MCF 10A (cell line): Measurements from ENCODE around the gene TBXAS1. TPM values are rescaled to one million over a fixed set of nuclear protein-coding genes. Genes with fewer than 3 reads are reported as not detected.

Experiments used
- BruUV-seq: library from RNA; stranded (reverse); fragments of 400-500 nt; replicated peaks from 2 replicates; lab custom pipeline; 2021; lab: Mats Ljungman, UMichigan
- CTCF ChIA-PET: fragments of 300-600 bp; sonication (Branson Sonifier 250); formaldehyde crosslinking; extraction: SDS; loops from one replicate; lab custom pipeline; 2021; ENCODE audit warnings: antibody characterized with exemption, inconsistent platforms; lab: Yijun Ruan, JAX
- POLR2A ChIA-PET: fragments of 300-600, 350-650 bp; sonication (Branson Sonifier 250); formaldehyde crosslinking; extraction: SDS; loops from one replicate; lab custom pipeline; 2020; ENCODE audit warnings: antibody characterized with exemption, inconsistent platforms; lab: Yijun Ruan, JAX
- DNase-seq: peaks from one replicate; pipeline ENCODE4 v3.0.0-alpha.2; 2018; ENCODE audit not compliant: unreplicated experiment
- H3K27ac Mint-ChIP-seq: one replicate; pipeline ENCODE4 v1.8.0; 2022; ENCODE audit warnings: mild to moderate bottlenecking, low read depth, mixed read lengths; ENCODE audit not compliant: unreplicated experiment
- H3K27me3 Mint-ChIP-seq: one replicate; pipeline ENCODE4 v1.8.0; 2022; ENCODE audit warnings: mixed read lengths; ENCODE audit not compliant: insufficient read depth, unreplicated experiment
- H3K36me3 Mint-ChIP-seq: one replicate; pipeline ENCODE4 v1.8.0; 2022; ENCODE audit warnings: mild to moderate bottlenecking, moderate library complexity, mixed read lengths; ENCODE audit not compliant: insufficient read depth, unreplicated experiment
- H3K4me1 Mint-ChIP-seq: one replicate; pipeline ENCODE4 v1.8.0; 2022; ENCODE audit warnings: mixed read lengths; ENCODE audit not compliant: insufficient read depth, unreplicated experiment
- H3K4me3 Mint-ChIP-seq: one replicate; pipeline ENCODE4 v1.8.0; 2022; ENCODE audit warnings: mild to moderate bottlenecking, moderate library complexity, mixed read lengths; ENCODE audit not compliant: unreplicated experiment
- H3K9me3 Mint-ChIP-seq: one replicate; pipeline ENCODE4 v1.8.0; 2022; ENCODE audit warnings: mixed read lengths; ENCODE audit not compliant: unreplicated experiment
- intact Hi-C: fragments of 100-400 bp; cut with micrococcal nuclease; formaldehyde crosslinking; loops from 2 replicates; pipeline ENCODE4 v1.14.1; 2022
- total RNA-seq: library from RNA; stranded (reverse); gene quantifications from 2 replicates; pipeline ENCODE4 v1.2.3, GENCODE V29; 2022
- TF ChIP-seq, protein P1 (sequence below): fragments of 200-600 bp; IDR thresholded peaks from one replicate; pipeline ENCODE4 v1.8.0; 2022; ENCODE audit warnings: antibody characterized with exemption, mild to moderate bottlenecking; ENCODE audit not compliant: unreplicated experiment

Gene TBXAS1
- total RNA-seq, 1 experiment from 2014 or later: 1.5 TPM

DNA sequence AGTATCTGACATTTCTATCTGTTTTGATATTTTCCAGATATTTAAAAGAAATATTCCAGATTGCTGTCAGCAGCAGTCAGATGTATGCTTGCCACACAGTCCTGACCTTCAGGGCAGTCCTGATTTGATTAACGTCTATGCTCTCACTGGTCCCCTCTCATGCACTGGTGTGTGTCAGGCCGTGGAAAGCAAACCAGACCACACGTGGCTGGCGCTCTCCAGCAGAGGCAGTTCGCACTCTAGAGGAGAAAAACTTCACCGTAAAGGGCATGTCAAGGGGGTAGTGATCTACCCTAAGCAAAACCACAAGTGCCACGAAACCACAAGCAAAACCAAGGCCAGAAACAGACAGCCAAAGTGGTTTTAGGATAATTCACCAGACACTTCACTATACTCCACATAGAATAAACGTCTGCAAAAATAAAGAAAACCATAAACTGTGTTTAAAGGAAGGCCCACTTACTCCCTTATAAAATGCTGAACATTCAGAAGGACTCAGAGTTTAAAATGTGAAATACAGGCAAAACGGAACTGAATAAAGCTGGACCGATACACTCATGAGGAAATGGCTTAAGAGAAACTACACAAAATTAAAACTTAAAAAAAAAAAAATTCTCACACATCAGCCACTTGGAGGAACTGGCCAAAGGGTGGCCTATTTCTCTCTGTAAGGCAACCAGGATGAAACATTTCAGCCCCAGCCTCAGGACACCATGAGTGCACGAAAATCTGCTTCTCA is 207.3 kb downstream of the TBXAS1 start:
- no peak for DNase-seq
- intact Hi-C loops: no loop called here
- no TSS peak for BruUV-seq
- no peak overlapping the region for H3K4me3 Mint-ChIP-seq
- TF ChIP-seq, protein P1, sequence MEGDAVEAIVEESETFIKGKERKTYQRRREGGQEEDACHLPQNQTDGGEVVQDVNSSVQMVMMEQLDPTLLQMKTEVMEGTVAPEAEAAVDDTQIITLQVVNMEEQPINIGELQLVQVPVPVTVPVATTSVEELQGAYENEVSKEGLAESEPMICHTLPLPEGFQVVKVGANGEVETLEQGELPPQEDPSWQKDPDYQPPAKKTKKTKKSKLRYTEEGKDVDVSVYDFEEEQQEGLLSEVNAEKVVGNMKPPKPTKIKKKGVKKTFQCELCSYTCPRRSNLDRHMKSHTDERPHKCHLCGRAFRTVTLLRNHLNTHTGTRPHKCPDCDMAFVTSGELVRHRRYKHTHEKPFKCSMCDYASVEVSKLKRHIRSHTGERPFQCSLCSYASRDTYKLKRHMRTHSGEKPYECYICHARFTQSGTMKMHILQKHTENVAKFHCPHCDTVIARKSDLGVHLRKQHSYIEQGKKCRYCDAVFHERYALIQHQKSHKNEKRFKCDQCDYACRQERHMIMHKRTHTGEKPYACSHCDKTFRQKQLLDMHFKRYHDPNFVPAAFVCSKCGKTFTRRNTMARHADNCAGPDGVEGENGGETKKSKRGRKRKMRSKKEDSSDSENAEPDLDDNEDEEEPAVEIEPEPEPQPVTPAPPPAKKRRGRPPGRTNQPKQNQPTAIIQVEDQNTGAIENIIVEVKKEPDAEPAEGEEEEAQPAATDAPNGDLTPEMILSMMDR: no peak
- H3K27me3 Mint-ChIP-seq: no peaks in the 10 kb centered on the region
- ChIA-PET CTCF (no interaction called here), POLR2A (no interaction called here)
- peaks cover 19% of the 10 kb centered on the region for H3K36me3 Mint-ChIP-seq
- no peaks in the 10 kb centered on the region for H3K9me3 Mint-ChIP-seq
- no peak overlapping the region for H3K27ac Mint-ChIP-seq
- peaks cover 19% of the 10 kb centered on the region for H3K4me1 Mint-ChIP-seq

DNA sequence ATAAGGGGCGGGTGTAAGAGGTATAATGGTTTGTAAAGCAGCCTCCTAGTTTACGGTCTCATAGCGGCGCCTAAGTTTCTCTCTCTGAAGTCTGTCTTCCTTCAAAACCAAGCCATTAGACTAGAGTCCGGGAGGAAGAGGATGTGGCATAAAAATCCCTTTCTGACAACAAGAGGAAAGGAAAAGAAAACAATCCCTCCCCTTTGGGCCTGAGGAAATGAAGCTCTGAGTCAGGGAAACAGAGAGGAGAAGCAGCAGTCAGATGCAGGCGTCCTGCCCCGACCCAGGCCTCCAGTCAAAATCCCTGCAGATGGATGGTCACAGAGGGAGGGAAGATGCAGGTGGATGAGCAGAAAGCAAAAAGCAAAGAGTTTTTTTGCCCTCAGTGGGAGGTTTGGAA is 210.0 kb downstream of the TBXAS1 start:
- TF ChIP-seq, protein P1: no peak
- no peak for DNase-seq
- H3K4me3 Mint-ChIP-seq: no peak overlapping the region
- no peaks in the 10 kb centered on the region for H3K9me3 Mint-ChIP-seq
- CTCF ChIA-PET: no interaction called here
- peaks cover 34% of the 10 kb centered on the region for H3K36me3 Mint-ChIP-seq
- POLR2A ChIA-PET: no interaction called here
- H3K27me3 Mint-ChIP-seq: no peaks in the 10 kb centered on the region
- BruUV-seq: no TSS peak
- no peak overlapping the region for H3K27ac Mint-ChIP-seq
- H3K4me1 Mint-ChIP-seq: peaks cover 6% of the 10 kb centered on the region
- intact Hi-C loops: no loop called here

DNA sequence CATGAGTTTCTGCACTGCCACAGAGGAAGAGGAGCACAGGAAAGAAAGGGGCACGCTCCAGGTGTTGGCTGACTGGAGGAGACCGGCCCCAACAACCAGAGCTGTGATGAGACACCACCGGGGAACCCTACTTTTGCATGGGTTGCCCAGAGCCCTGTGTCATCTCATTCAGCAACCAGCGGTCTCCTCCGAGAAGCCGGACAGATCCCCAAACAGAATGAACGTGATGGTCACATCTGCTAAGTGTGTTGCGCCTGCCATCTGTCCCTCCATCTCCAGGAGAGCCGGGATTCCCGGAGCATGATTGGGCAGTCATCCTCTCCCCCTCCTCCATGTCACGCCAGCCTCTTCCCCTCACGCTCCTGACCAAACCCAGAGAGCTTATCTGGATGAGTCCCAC is 210.8 kb downstream of the TBXAS1 start:
- H3K27ac Mint-ChIP-seq: no peak overlapping the region
- ChIA-PET POLR2A (no interaction called here), CTCF (interaction anchor here (0.6 to 1.1 kb wide), 2 partner anchors 421 to 683 kb away, joined by 3 to 4 read pairs; no protein-coding TSS in a partner anchor)
- TF ChIP-seq, protein P1: no peak
- DNase-seq: no peak
- intact Hi-C loops: no loop called here
- H3K36me3 Mint-ChIP-seq: peaks cover 34% of the 10 kb centered on the region
- peaks cover 6% of the 10 kb centered on the region for H3K4me1 Mint-ChIP-seq
- H3K27me3 Mint-ChIP-seq: no peaks in the 10 kb centered on the region
- no TSS peak for BruUV-seq
- H3K4me3 Mint-ChIP-seq: no peak overlapping the region
- no peaks in the 10 kb centered on the region for H3K9me3 Mint-ChIP-seq

DNA sequence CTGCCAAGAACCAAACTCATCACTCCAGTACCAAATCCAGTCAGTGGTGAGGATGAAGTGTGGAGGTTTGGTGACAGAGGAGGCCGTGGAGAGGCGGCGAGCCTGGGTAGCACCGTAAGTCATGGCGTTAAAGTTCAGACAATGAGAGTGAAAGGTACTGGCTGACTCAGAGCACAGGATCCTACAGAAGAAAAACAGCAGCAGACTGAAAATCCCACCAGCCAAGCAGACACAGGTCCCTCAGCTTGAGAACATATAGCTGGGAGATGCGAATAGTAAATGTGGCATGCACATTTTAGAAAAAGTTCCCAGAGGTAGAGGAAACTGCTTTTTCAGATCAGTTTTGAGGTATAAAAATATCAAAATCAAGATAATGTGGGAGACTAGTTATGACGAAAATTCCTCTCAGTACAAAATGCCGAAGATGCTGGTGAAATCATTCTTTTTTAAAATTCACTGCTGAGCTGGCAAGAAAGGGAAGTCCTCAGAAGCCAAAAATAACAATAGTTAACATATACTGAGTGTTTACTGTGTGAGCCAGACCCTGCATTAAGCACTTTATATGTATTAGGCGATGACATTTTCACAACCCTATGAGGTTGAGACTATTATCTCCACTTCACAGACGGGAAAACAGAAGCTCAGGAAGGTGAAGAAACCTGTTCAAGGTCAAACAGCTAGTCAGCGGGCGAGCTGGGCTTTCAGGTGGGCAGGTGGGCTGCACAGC is 212.8 kb downstream of the TBXAS1 start:
- H3K9me3 Mint-ChIP-seq: no peaks in the 10 kb centered on the region
- DNase-seq: peak; percentile 20
- intact Hi-C loops: no loop called here
- no peak overlapping the region for H3K4me3 Mint-ChIP-seq
- no peak overlapping the region for H3K27ac Mint-ChIP-seq
- H3K27me3 Mint-ChIP-seq: no peaks in the 10 kb centered on the region
- ChIA-PET POLR2A (interaction anchor here (1.0 kb wide), 1 partner anchor 22 kb away, joined by 3 read pairs; no protein-coding TSS in a partner anchor), CTCF (interaction anchor here (0.6 to 1.4 kb wide), 2 partner anchors 8 to 92 kb away, joined by 3 to 4 read pairs; no protein-coding TSS in a partner anchor)
- TF ChIP-seq, protein P1: no peak
- BruUV-seq: no TSS peak
- H3K36me3 Mint-ChIP-seq: peaks cover 51% of the 10 kb centered on the region
- peaks cover 6% of the 10 kb centered on the region for H3K4me1 Mint-ChIP-seq
